ENCODE data around the gene PTGDR2. TPM values are rescaled to one million over a fixed set of nuclear protein-coding genes. Genes with fewer than 3 reads are reported as not detected.

Gene PTGDR2
- total RNA-seq, 1 experiment from 2014 or later = not detected

- no peak within 1 kb of the TSS for H3K4me3 ChIP-seq
- no peaks in the 10 kb centered on the region for H3K36me3 ChIP-seq
- H3K9me3 ChIP-seq = no peaks in the 10 kb centered on the region
- no peak for DNase-seq
- H3K27me3 ChIP-seq = no peaks in the 10 kb centered on the region
Measured at GRCh38 chr11:60866911-60867870, 11.4 kb upstream of the PTGDR2 start, which contains the start of gene ZP1. Gene ZP1 (plus strand): TSS chr11:60867542. CDS start chr11:60867562, 20 bp downstream.

DNA sequence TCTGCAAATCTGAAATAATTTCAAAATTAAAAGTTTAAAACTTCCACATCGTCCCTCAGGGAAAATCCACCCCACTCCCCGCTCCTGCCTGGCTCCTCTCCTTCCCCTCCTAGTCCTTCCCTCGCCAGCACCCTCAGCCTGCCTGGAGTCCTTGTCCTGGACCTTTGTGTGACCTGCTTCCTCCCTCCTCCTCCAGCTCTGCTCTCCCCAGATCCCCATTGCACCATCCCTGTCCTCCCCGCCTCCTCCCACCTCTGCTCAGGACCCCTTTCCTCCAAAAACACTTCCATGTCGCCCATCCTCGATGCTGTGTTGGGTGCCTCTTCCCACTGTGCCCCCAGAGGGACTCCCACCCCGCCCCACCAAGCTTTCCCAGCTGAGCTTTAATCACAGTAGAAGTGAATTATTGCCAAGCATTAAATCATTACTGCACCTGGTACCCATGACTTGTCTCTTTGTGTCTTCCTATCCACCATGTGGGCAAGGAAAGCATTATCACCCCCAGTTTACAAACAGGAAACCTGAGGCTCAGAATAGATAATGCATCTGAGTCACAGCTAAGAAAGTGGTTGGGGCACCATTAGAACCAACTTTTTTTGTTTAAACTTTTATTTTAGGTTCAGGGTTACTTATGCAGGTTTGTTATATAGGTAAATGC, 9.2 kb upstream of the PTGDR2 start:
- no peaks in the 10 kb centered on the region for H3K9me3 ChIP-seq

GRCh38 chr11:60863550-60864521, 8.1 kb upstream of the PTGDR2 start:
- Histone ChIP-seq H3K4me3 (no peak overlapping the region), H3K9me3 (no peaks in the 10 kb centered on the region), H3K27me3 (no peaks in the 10 kb centered on the region), H3K36me3 (no peaks in the 10 kb centered on the region)
- DNase-seq = no peak

More for the DNA sequence above, 9.2 kb upstream of the PTGDR2 start:
- Histone ChIP-seq H3K4me3 (no peak overlapping the region), H3K27me3 (no peaks in the 10 kb centered on the region), H3K36me3 (no peaks in the 10 kb centered on the region)
- no peak for DNase-seq

GRCh38 chr11:60862171-60862570, 6.4 kb upstream of the PTGDR2 start:
- Histone ChIP-seq H3K36me3 (no peaks in the 10 kb centered on the region), H3K4me3 (no peak overlapping the region), H3K9me3 (no peaks in the 10 kb centered on the region), H3K27me3 (no peaks in the 10 kb centered on the region)
- no peak for DNase-seq

- H3K36me3 ChIP-seq = no peaks in the 10 kb centered on the region
- H3K27me3 ChIP-seq = no peaks in the 10 kb centered on the region
- H3K4me3 ChIP-seq = no peak overlapping the region
- no peak for DNase-seq
- no peaks in the 10 kb centered on the region for H3K9me3 ChIP-seq
Measured at GRCh38 chr11:60860943-60861342, 5.2 kb upstream of the PTGDR2 start.

- no peaks in the 10 kb centered on the region for H3K9me3 ChIP-seq
Measured at GRCh38 chr11:60859616-60860250, 4.0 kb upstream of the PTGDR2 start.

DNA sequence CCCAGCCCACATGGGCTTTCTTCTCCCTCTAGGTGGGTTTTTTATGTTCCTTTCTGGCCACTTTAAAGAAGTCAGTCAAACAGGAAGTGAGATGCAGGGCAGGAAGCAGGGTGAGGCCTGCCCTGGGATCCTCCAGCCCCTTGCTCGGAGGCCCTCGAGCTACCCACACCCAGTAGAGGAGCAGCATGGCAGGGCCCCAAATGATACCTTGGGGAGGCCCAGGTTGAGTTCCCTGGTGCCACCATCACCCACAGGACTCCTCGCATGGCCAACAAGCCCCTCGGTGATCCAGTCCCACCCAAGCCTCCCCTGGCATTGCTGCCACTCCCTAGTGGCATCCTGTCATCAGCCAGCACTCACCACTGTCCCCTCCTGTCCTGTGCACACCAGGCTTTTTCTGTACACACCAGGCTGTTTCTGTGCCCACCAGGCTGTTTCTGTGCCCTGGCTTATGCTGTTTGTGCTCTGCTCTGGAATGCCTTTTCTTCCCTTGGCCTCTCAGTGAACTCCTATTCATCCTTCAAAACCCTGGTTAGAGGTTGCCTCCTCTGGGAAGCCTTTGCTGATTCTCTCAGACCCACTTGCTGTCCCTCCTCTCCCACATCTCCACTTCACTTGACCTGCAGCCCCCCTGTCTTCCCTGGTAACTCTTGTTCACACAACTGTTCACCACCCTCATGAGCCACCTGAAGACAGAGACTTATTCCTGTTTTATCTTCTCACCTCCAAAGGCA, 3.1 kb upstream of the PTGDR2 start:
- DNase-seq = no peak
- Histone ChIP-seq H3K27me3 (no peaks in the 10 kb centered on the region), H3K4me3 (no peak overlapping the region), H3K9me3 (no peaks in the 10 kb centered on the region), H3K36me3 (no peaks in the 10 kb centered on the region)

More at GRCh38 chr11:60859616-60860250, 4.0 kb upstream of the PTGDR2 start:
- H3K27me3 ChIP-seq = no peaks in the 10 kb centered on the region
- H3K36me3 ChIP-seq = no peaks in the 10 kb centered on the region
- no peak overlapping the region for H3K4me3 ChIP-seq
- no peak for DNase-seq

- no peak for DNase-seq
- H3K9me3 ChIP-seq = no peaks in the 10 kb centered on the region
- H3K27me3 ChIP-seq = no peaks in the 10 kb centered on the region
Measured at GRCh38 chr11:60858236-60858635, 2.5 kb upstream of the PTGDR2 start.

GRCh38 chr11:60857378-60858232, 1.9 kb upstream of the PTGDR2 start:
- Histone ChIP-seq H3K27me3 (no peaks in the 10 kb centered on the region), H3K36me3 (no peaks in the 10 kb centered on the region), H3K9me3 (no peaks in the 10 kb centered on the region), H3K4me3 (no peak overlapping the region)
- DNase-seq = peak; percentile 58

More at GRCh38 chr11:60858236-60858635, 2.5 kb upstream of the PTGDR2 start:
- H3K4me3 ChIP-seq = no peak overlapping the region
- no peaks in the 10 kb centered on the region for H3K36me3 ChIP-seq

- H3K27me3 ChIP-seq = no peaks in the 10 kb centered on the region
- no peak for DNase-seq
- no peak overlapping the region for H3K4me3 ChIP-seq
Measured at GRCh38 chr11:60854847-60855725, 664 bp downstream of the PTGDR2 start.

GRCh38 chr11:60854140-60854846, 1.5 kb downstream of the PTGDR2 start:
- Histone ChIP-seq H3K36me3 (peaks cover 4% of the 10 kb centered on the region), H3K4me3 (no peak overlapping the region), H3K9me3 (no peaks in the 10 kb centered on the region), H3K27me3 (no peaks in the 10 kb centered on the region)
- DNase-seq = no peak

More at GRCh38 chr11:60854847-60855725, 664 bp downstream of the PTGDR2 start:
- no peaks in the 10 kb centered on the region for H3K9me3 ChIP-seq
- H3K36me3 ChIP-seq = no peaks in the 10 kb centered on the region; the same call in 1 of the 2 replicates

DNA sequence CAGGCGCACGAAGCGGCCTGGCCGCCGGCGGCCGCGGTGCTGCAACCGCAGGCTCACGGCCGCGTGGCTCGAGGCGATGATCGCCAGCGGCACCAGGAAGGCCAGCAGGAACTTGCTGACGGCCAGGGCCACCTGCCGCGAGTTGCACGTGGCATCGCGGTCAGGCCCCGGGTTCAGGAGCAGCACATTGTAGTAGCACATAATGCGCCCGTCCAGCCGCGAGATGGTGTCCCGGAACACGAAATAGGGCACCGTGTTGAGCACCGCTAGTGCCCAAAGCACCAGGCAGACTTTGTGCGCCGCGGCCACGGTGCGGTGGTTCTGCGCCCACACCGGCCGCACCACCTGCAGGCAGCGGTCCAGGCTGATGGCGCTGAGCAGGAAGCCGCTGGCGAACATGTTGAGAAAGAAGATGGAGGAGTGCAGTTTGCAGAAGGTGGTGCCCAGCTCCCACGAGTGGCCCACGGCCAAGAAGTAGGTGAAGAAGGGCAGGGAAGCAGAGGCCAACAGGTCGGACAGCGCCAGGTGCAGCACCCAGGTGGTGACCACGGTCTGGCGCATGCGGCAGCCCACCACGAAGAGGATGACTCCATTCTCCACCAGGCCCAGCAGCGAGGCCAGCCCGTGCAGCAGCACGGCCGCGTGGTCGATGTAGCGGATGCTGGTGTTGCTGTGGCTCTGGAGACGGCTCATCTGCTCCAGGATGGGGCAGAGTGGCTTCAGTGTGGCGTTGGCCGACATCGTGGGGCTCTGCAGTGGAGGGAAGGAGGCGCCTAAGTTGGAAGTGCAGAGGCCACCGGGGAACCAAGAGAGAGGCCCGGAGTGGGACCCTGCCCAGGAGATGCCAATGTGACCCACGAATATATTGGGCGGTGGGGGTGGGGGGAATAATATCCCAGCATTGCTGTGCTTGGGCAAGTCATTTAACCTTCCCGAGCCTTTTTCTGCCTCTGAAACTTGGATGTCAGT, 2.5 kb downstream of the PTGDR2 start:
- no peaks in the 10 kb centered on the region for H3K9me3 ChIP-seq
- H3K36me3 ChIP-seq = peaks cover 14% of the 10 kb centered on the region
- DNase-seq = no peak
- H3K27me3 ChIP-seq = no peaks in the 10 kb centered on the region
- H3K4me3 ChIP-seq = no peak overlapping the region

All from MG63 (cell line).